ENCODE data around the gene TMC7.

Gene TMC7

GRCh38 chr16:19062706-19063105 lies 79.0 kb downstream of the TMC7 start:
- no peaks in the 10 kb centered on the region for H3K36me3 ChIP-seq
- DNase-seq: no peak
- no peak overlapping the region for H3K4me3 ChIP-seq
- peaks cover 0 to 4% (median 0%) of the 10 kb centered on the region in 4 donors for H3K4me1 ChIP-seq
- no peaks in the 10 kb centered on the region for H3K9me3 ChIP-seq
- no peak for TF ChIP-seq CTCF (IDR thresholded peaks at IDR 0.05)
- intact Hi-C loops (cut with DNase I; ENCODE audit: low total_unique reads): loop anchor here (10.0 kb wide), 1 partner anchor 78 kb away; the partner anchor contains the start of gene TMC7
- no peak overlapping the region for H3K27ac ChIP-seq
- no peaks in the 10 kb centered on the region for H3K27me3 ChIP-seq

GRCh38 chr16:19066988-19067348 lies 83.2 kb downstream of the TMC7 start:
- no peak for DNase-seq
- intact Hi-C loops (cut with DNase I; ENCODE audit: low total_unique reads): loop anchor here (10.0 kb wide), 1 partner anchor 82 kb away; the partner anchor contains the start of gene TMC7
- Histone ChIP-seq H3K9me3 (no peaks in the 10 kb centered on the region), H3K27ac (peak overlapping the region; percentile 98 to 99), H3K4me1 (peaks cover 0 to 19% (median 13%) of the 10 kb centered on the region in 4 donors), H3K36me3 (peaks cover 0 to 10% (median 2%) of the 10 kb centered on the region in 3 donors), H3K4me3 (peak overlapping the region; percentile 80 to 81), H3K27me3 (no peaks in the 10 kb centered on the region)
- TF ChIP-seq CTCF (IDR thresholded peaks at IDR 0.05): no peak

- Histone ChIP-seq H3K9me3 (no peaks in the 10 kb centered on the region), H3K27me3 (no peaks in the 10 kb centered on the region), H3K36me3 (peaks cover 0 to 15% (median 9%) of the 10 kb centered on the region in 3 donors), H3K4me3 (peak within 1 kb of the TSS; percentile 80 to 81), H3K27ac (peak within 1 kb of the TSS; percentile 98 to 99), H3K4me1 (peaks cover 0 to 19% (median 13%) of the 10 kb centered on the region in 4 donors)
- DNase-seq: peak; percentile 99
- TF ChIP-seq CTCF (IDR thresholded peaks at IDR 0.05): peak in 1 of 2 experiments; percentile 17
- intact Hi-C loops (cut with DNase I; ENCODE audit: low total_unique reads): loop anchor here (10.0 kb wide), 1 partner anchor 83 kb away; the partner anchor contains the start of gene TMC7
These were observed 83.9 kb downstream of the TMC7 start, which contains the start of gene COQ7 for GRCh38 chr16:19067349-19068236. Gene COQ7 (plus strand): TSS chr16:19067614. CDS start chr16:19067665, 51 bp downstream.

- Histone ChIP-seq H3K4me1 (peaks cover 0 to 19% (median 13%) of the 10 kb centered on the region in 4 donors), H3K9me3 (no peaks in the 10 kb centered on the region), H3K36me3 (peaks cover 2 to 22% (median 16%) of the 10 kb centered on the region in 3 donors), H3K27me3 (no peaks in the 10 kb centered on the region), H3K27ac (peak overlapping the region; percentile 98 to 99), H3K4me3 (peak overlapping the region; percentile 80 to 81)
- TF ChIP-seq CTCF (IDR thresholded peaks at IDR 0.05): no peak
- DNase-seq: no peak
- intact Hi-C loops (cut with DNase I; ENCODE audit: low total_unique reads): loop anchor here (10.0 kb wide), 1 partner anchor 84 kb away; the partner anchor contains the start of gene TMC7
These were observed 84.6 kb downstream of the TMC7 start for GRCh38 chr16:19068237-19068815.

- no peak for DNase-seq
- intact Hi-C loops (cut with DNase I; ENCODE audit: low total_unique reads): no loop called here
- peaks cover 19 to 58% (median 42%) of the 10 kb centered on the region in 3 donors for H3K36me3 ChIP-seq
These were observed 88.4 kb downstream of the TMC7 start for GRCh38 chr16:19071811-19072777.

More at GRCh38 chr16:19071811-19072777, 88.4 kb downstream of the TMC7 start:
- H3K4me1 ChIP-seq: peaks cover 0 to 19% (median 11%) of the 10 kb centered on the region in 4 donors
- no peaks in the 10 kb centered on the region for H3K9me3 ChIP-seq
- H3K27ac ChIP-seq: no peak overlapping the region
- no peak overlapping the region for H3K4me3 ChIP-seq
- peak; percentile 45 to 54 for TF ChIP-seq CTCF (IDR thresholded peaks at IDR 0.05)
- no peaks in the 10 kb centered on the region for H3K27me3 ChIP-seq

Measured in tibial artery (tissue), 4 donors.